ENCODE results near the gene SH3D21.

GRCh38 chr1:36365381-36365780 lies 59.2 kb downstream of the SH3D21 start:
- TF ChIP-seq YBX1 (IDR thresholded peaks at IDR 0.05): no peak
- TF ChIP-seq, protein P1, sequence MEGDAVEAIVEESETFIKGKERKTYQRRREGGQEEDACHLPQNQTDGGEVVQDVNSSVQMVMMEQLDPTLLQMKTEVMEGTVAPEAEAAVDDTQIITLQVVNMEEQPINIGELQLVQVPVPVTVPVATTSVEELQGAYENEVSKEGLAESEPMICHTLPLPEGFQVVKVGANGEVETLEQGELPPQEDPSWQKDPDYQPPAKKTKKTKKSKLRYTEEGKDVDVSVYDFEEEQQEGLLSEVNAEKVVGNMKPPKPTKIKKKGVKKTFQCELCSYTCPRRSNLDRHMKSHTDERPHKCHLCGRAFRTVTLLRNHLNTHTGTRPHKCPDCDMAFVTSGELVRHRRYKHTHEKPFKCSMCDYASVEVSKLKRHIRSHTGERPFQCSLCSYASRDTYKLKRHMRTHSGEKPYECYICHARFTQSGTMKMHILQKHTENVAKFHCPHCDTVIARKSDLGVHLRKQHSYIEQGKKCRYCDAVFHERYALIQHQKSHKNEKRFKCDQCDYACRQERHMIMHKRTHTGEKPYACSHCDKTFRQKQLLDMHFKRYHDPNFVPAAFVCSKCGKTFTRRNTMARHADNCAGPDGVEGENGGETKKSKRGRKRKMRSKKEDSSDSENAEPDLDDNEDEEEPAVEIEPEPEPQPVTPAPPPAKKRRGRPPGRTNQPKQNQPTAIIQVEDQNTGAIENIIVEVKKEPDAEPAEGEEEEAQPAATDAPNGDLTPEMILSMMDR (IDR thresholded peaks at IDR 0.05 in 2 of 3, conservative IDR thresholded peaks at IDR 0.05 in 1 of 3; ENCODE audit: control insufficient read depth in 2 of 3, extremely low read depth in 1 of 3, insufficient read depth in 1 of 3, low read depth in 3 of 3, low read length in 3 of 3): no peak
- TF ChIP-seq CEBPZ (IDR thresholded peaks at IDR 0.05; ENCODE audit: low read depth, low read length): no peak
- no peak for TF ChIP-seq PRDM15 (CRISPR knock-in tag; IDR thresholded peaks at IDR 0.05)
